Activated naive CD4-positive, alpha-beta T cell treated with Interleukin-2 at 50 U/mL for 16 hours (primary cell): ENCODE measurements around the gene EVI5.
"Not testable (repeated sequence)": the region's sequence is repeated elsewhere in the genome, so short reads cannot be mapped to it uniquely, and the experiment has no call there.

Experiments
- DNase-seq: peaks from one replicate; pipeline ENCODE4 v3.0.0-alpha.2; 2020

Gene EVI5

DNA sequence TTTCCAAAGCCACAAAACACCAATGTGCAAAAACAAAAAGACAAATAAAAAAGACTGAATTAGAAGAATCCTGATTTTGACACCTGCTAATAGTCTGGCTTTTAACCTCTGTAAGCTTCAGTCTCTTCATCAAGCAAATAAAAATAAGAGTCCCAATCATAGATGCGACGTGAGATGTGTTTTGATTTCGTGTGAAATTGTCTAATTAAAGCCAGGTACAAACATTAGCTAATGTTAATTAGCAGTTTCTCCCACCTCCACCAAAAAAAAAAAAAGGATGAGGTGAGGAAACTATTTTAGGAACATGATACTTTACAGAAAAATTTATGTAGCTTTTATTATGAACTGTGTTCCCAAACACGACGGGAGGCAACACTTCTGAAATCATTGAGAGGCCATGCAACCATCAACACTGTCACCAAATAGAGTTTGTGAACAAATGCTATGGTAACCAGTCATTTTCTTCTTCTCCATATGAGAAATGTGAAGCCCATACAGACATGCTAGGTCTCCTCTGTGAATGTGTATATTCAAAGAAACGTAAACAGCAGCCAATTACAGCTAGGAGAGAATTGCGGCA, 6.7 kb upstream of the EVI5 start:
- no peak for DNase-seq

- DNase-seq: no peak
These were observed 6.0 kb upstream of the EVI5 start for GRCh38 chr1:92790867-92791266.

GRCh38 chr1:92790081-92790480, 5.2 kb upstream of the EVI5 start:
- no peak for DNase-seq

DNA sequence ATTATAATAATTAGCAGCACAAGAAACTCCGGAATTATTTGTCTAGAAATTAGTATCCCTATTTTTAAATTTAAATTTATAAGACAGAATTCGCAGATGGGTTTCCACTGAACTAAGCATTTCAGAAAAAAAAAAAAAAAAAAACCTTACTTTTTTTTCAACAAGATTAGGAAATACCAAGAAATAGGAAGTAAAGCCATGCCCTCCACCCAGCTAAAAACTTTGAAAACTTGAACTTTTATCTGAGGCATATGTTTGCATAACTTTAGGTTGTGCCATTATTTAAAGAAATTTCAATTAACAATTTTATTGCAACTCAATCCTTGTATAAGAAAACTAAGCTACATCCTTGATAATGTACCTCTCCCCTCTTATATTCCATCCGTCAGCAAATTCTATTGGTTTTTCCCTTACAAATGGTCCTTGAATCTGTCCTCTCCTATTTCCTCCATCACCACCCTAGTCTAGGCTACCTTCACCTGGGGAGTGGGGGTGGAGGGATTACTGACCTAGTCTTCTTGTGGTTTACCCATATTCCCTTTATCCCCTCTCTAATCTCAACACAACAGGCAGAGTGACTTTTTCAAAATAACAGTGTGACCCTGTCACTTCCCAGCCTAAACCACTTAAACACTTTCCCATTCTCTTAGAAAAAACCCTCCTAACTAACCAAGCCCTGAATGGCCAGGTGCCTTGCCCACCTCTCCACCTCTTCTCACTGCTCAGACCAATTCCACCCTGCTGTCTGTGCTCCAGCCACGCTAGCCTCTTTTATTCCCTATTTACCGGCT, 1.4 kb upstream of the EVI5 start:
- no peak for DNase-seq

DNA sequence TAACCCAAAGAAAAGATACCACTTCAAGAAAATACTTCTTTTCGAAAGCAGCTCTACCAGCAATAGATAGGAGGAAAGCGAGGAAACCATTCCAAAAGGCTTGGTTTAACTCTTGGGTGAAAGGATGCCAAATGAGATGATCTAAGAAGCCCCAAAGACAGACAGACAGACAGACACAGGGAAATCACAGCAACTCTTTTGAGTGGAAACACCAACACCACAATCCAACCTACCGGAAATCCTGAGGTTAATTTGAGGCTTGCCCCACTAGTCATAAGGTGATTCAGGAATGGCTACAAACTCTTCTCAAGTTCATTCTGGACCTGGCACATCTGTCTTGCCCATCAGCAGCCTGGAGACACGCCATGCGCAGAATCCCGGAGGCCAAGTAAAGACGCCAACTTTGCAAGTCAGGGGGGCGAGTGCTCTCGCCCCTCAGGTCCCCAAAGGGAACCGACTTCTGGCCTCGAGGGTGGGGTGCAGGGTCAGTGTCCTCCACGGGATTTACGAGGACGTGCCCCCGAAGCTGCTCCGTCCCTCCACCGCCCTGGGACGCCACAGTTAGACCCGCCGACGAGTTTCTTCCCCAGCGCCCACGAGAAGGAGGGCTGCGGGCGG, 778 bp downstream of the EVI5 start:
- DNase-seq: peak; percentile 25

- not testable (repeated sequence) for DNase-seq
These were observed 1.4 kb downstream of the EVI5 start for GRCh38 chr1:92783550-92783949.

DNA sequence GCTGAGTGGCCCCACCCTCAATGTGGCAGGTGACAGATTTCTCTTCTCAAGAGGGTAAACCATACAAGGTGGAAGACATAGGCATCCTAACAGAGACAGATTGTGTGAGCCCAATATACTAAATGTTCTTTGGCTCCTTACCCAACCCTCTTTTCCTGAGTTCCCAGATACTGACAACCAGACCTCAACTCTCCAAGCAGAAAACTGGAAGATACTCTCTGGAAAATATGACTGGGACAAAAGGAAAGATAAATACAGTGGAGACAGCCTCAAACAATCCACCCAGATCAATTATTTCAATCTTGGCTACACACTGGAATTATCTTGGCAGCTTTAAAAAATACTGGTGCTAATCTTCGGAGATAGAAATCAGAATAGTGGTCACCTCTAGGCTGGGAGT, 6.5 kb downstream of the EVI5 start:
- DNase-seq: no peak

- DNase-seq: no peak
These were observed 10.5 kb downstream of the EVI5 start for GRCh38 chr1:92774407-92774806.

DNA sequence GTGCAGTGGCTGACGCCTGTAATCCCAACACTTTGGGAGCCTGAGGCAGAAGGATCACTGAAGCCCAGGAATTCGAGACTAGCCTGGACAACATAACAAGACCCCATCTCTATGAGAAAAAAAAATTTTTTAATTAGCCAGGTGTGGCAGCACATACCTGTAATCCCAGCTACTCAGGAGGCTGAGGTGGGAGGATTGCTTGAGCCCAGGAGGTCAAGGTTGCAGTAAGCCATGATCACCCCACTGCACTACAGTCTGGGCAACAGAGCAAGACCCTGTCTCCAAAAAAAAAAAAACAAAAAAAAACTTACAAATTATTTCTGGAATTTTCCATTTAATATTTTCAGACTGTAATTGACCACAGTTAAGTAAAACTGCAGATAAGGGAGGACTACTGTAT, 11.2 kb downstream of the EVI5 start:
- not testable (repeated sequence) for DNase-seq

GRCh38 chr1:92769856-92770255, 15.1 kb downstream of the EVI5 start:
- no peak for DNase-seq

DNA sequence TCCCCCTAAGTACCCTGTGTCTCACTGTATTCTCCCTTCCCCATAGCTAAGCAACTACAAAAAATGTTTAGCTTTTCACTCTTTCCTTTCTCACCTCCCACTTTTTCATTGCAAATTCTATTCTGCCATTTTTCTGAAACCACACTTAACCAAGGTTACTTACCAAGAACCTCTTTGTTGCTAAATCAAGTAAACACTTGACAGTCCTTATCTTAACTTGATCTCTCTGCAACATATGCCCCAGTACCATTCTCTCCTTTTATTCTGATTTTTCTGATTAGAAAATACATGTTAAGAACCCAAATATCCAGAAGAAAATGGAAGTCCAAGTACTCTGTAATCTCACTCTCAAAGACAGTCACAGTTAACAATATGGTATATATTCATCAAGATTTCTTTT, 16.0 kb downstream of the EVI5 start:
- DNase-seq: no peak

DNA sequence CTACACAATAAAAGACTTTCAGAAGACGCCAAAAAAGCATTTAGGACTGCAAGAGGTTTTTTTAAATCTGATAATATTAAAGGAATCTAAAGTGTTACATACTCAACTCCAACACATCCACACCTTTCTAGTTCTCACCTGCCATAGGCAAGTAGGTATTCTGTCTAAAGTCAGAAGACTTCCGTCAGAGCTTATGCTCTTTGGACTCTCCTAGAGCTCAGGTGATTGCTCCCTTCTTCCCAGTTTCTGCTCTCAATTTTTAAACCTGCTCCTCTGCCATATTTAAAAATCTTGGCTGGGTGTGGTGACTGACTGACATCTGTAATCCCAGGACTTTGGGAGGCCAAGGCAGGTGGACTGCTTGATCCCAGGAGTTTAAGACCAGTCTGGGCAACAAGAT, 16.6 kb downstream of the EVI5 start:
- no peak for DNase-seq

DNA sequence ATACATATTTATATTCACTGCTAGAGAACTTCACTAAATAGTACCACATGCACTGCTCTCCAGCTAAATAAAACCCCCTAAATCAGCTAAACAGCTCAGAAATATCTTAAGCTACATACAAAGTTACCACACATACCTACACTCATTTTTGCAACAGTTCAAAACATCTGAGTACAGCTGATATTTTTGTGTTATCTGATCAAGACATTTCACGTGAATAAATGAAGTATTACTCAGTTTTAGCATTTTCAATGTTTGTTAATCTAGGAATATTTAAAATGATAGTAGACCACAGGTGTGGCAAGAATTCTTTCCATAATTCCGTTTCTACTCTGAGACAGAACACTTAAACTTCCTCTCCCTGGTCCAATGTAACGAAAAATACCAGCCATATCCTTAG, 20.8 kb downstream of the EVI5 start:
- no peak for DNase-seq

DNA sequence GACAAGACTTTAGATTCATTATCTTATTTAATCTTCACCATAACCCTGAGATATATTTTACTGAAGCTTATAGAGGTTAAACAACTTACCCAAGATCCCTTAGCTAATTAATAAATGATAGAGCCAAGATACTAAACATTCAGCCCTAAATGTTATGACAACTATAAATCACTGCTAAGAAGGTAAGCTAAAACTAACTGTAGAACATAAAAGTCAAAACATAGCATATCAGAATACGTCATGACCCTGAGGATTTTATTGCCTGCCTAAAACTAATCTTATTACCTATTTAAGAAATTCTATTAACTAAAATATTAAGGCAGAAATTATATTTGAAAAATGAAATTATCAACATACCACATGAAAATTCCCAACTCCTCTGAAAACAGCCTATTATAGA, 22.6 kb downstream of the EVI5 start:
- no peak for DNase-seq

DNA sequence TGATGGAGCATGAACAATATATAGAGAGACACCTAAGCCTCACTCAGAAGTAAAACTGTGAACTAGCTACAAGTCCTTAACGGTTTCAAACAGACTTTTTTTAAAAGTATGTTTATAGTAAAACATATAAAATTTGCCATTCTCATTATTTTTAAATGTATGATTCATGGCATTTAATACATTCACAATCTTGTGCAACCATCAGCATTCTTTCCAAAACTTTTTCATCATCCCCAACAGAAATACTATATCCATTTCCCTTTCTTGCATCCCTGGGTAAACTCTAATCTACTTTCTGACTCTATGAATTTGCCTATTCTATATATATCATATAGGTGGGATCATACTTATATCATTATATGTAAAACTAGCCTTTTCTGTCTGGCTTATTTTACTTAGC, 25.5 kb downstream of the EVI5 start:
- DNase-seq: no peak

GRCh38 chr1:92756537-92756936, 28.4 kb downstream of the EVI5 start:
- no peak for DNase-seq

- no peak for DNase-seq
These were observed 29.1 kb downstream of the EVI5 start for GRCh38 chr1:92755541-92756461.

- no peak for DNase-seq
These were observed 30.2 kb downstream of the EVI5 start for GRCh38 chr1:92754719-92755050.

GRCh38 chr1:92754000-92754718, 30.7 kb downstream of the EVI5 start:
- DNase-seq: no peak

DNA sequence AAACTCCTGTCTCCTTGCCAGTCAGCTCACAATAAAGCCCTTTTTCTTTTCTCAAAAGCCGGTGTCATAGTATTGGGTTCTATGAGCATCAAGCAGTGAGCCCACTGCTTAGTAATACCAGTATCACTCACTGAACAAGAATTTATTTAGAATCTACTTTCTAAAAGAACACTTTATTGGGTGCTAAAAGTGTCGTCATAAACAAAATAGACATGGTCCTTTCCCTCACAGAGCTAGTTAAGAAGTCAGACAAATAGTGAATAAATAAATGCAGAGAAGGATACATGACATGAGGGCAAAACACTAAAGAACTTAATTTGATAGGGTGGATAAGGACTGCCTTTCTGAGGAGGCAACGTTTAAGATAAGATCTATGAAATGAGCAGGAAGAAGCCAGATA, 32.2 kb downstream of the EVI5 start:
- no peak for DNase-seq

- peak; percentile 25 for DNase-seq
These were observed 35.8 kb downstream of the EVI5 start for GRCh38 chr1:92749024-92749634.

DNA sequence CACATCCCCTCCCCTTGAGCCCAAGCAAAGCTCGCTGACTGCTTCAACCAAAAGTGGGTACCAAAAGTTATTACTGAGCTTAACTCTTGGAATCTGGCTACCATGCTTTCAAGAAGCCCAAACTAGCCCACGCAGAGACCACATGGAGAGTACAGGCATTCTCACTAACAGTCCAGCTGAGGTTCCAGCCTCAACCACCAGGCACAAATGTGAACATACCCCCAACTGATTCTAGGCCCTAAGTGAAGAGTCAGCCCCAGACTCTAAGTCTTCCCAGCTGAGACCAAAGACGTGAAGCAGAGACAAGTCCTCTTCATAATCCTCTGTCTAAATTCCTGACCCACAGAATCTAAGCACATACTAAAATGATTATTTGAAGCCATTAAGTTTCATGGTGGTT, 36.8 kb downstream of the EVI5 start:
- no peak for DNase-seq
